Adrenal gland (tissue), 19 donors: ENCODE data around the gene KCNIP3. TPM values are rescaled to one million over a fixed set of nuclear protein-coding genes. Genes with fewer than 3 reads are reported as not detected.

Experiments used
- DNase-seq, 7 donors: peaks; one replicate each; pipeline ENCODE4 v3.0.0-alpha.2; 2019 to 2020
- H3K27ac ChIP-seq, 5 donors: fragments of 200-600 bp; sonication (generic) in 4 of 5; 1 replicate in 3 of 5; 2 replicates in 2 of 5; pipeline versions ENCODE4 v1.5.1 to v1.8.0; 2016 to 2020; ENCODE audit warnings: mild to moderate bottlenecking in 1 of 5
- H3K27me3 ChIP-seq: fragments of 200-600 bp; 2 replicates; pipeline ENCODE4 v1.8.0; 2021
- H3K36me3 ChIP-seq, 2 donors: fragments of 200-600 bp; replicated peaks in 1 of 2; 1 replicate in 1 of 2; 2 replicates in 1 of 2; pipeline versions ENCODE4 v1.5.1 to v1.8.0; 2018 to 2022
- H3K4me1 ChIP-seq, 2 donors: fragments of 200-600 bp; replicated peaks in 1 of 2; 1 replicate in 1 of 2; 2 replicates in 1 of 2; pipeline versions ENCODE4 v1.5.1 to v1.8.0; 2018 to 2021
- H3K4me3 ChIP-seq, 4 donors: fragments of 200-600 bp; sonication (generic) in 3 of 4; one replicate each; pipeline ENCODE4 v1.5.1; 2016 to 2018
- H3K9me3 ChIP-seq, 3 donors: fragments of 200-600 bp; sonication (generic) in 1 of 3; replicated peaks in 1 of 3; 1 replicate in 2 of 3; 2 replicates in 1 of 3; pipeline versions ENCODE4 v1.5.1 to v1.8.0; 2016 to 2021
- CTCF ChIP-seq, 6 experiments: fragments of 450-650 bp in 4 of 6; fragments of 200-600 bp in 2 of 6; sonication (generic) in 1 of 6; IDR thresholded peaks; 1 replicate in 5 of 6; 2 replicates in 1 of 6; pipeline versions ENCODE4 v1.5.1 to v1.8.0; 2016 to 2021; ENCODE audit warnings: antibody characterized with exemption in 6 of 6, mild to moderate bottlenecking in 2 of 6, moderate library complexity in 1 of 6
- POLR2A ChIP-seq, 2 donors: fragments of 450-650 bp; IDR thresholded peaks; one replicate each; pipeline ENCODE4 v1.6.1; 2017; ENCODE audit warnings: antibody characterized with exemption in 2 of 2, mild to moderate bottlenecking in 2 of 2, moderate library complexity in 1 of 2
- WGBS, 4 donors: extraction: QIAGEN DNeasy Blood & Tissue Kit in 2 of 4; methylation state at CpG; one replicate each; pipeline versions ENCODE4 v1.1.5 to v1.1.7; 2013 to 2017; 5-methylcytosine and 5-hydroxymethylcytosine counted together
- intact Hi-C, 2 donors: fragments of 100-400 bp; cut with DNase I; formaldehyde crosslinking; loops; one replicate each; pipeline versions ENCODE4 v1.14.1 to v1.15.0; 2022 to 2023
- long read RNA-seq, 10 donors: library from polyadenylated mRNA in 3 of 10; unstranded in 2 of 10; stranded (forward) in 1 of 10; transcript quantifications; one replicate each; pipeline ENCODE4 v2.0.0 and lab custom pipeline, GENCODE V29; 2021 to 2026
- polyA plus RNA-seq, 3 donors: library from polyadenylated mRNA; stranded (reverse); fragments of 200-250 nt in 2 of 3; fragments of 350-450 nt in 1 of 3; fragmentation: Illumina TruSeq in 1 of 3; extraction: RNeasy Lipid Tissue Mini Kit (QIAGEN cat#74804) in 1 of 3; gene quantifications; one replicate each; pipeline ENCODE4 v1.2.3, GENCODE V29; 2013 to 2014
- total RNA-seq, 9 donors: library from RNA; depleted of rRNA in 4 of 9; stranded (reverse); fragments of >200 nt in 4 of 9; fragments of 120-200 nt in 1 of 9; fragmentation: NEBNext Ultra II Directional in 1 of 9; extraction: Animal tissue kit (Norgen Biotek cat#: 25700) in 1 of 9; gene quantifications; one replicate each; pipeline versions ENCODE4 v1.1.0 to v1.2.4, GENCODE V29; 2013 to 2023
- donor health status: healthy with polysubstance abuse.
- donor health status: Bipolar disorder and iron deficiency.
- donor health status: DM: yes; HTN: yes; CAD: no.
- donor health status: DM: no; HTN: no; CAD: no.
- donor health status: DM: no; HTN: no; CAD: no.
- donor health status: DM: yes; HTN: yes; CAD: no.

KCNIP3 gene
- total RNA-seq: 1 to 10 TPM in 7 of 9 donors, under 1 TPM in 2; 0.54 to 6.3 (median 1.6) TPM
- 1 to 10 TPM in 2 of 3 donors, under 1 TPM in 1; 0.79 to 3.9 (median 3.2) TPM for polyA plus RNA-seq
- long read RNA-seq, donor 1: 0 reads
- long read RNA-seq, donor 2: 0 reads
- long read RNA-seq, donor 3: 0 reads
- long read RNA-seq, donor 4: 0 reads
- long read RNA-seq, donor 5, partial matches to known transcripts: 0 of 1 reads
- long read RNA-seq, donor 5, other reads (novel, unspliced or antisense): 0 of 1 reads
- long read RNA-seq, donor 6: 0 reads
- long read RNA-seq, donor 7: 0 reads
- long read RNA-seq, donor 8, partial matches to known transcripts: 0 of 1 reads
- long read RNA-seq, donor 8, other reads (novel, unspliced or antisense): 0 of 1 reads
- long read RNA-seq, donor 9: 0 reads
- long read RNA-seq, donor 10: 0 reads

GRCh38 chr2:95296880-95297487, at the start of gene KCNIP3:
TSS of gene KCNIP3 (plus strand) at chr2:95297347. CDS start at chr2:95297439, 92 bp downstream.
- DNase-seq: no peak
- WGBS, 4 donors: 5 to 10% (median 8%) methylated on average over 11 to 13 of the region's 13 CpGs
- Histone ChIP-seq H3K36me3 (no peaks in the 10 kb centered on the region), H3K27ac (no peak within 1 kb of the TSS), H3K4me1 (no peaks in the 10 kb centered on the region), H3K27me3 (no peaks in the 10 kb centered on the region), H3K9me3 (no peaks in the 10 kb centered on the region), H3K4me3 (no peak within 1 kb of the TSS)
- intact Hi-C loops: no loop called here
- TF ChIP-seq CTCF (IDR thresholded peaks at IDR 0.05): no peak
- TF ChIP-seq POLR2A (IDR thresholded peaks at IDR 0.05): no peak

- Histone ChIP-seq H3K27me3 (no peaks in the 10 kb centered on the region), H3K4me3 (no peak overlapping the region), H3K36me3 (no peaks in the 10 kb centered on the region), H3K9me3 (no peaks in the 10 kb centered on the region), H3K4me1 (no peaks in the 10 kb centered on the region), H3K27ac (no peak overlapping the region)
- DNase-seq: no peak
- intact Hi-C loops: no loop called here
- 54 to 72% (median 68%) methylated on average over 2 of the region's 2 CpGs for WGBS, 4 donors
- TF ChIP-seq POLR2A (IDR thresholded peaks at IDR 0.05) (no peak), CTCF (IDR thresholded peaks at IDR 0.05) (no peak)
Measured at GRCh38 chr2:95258271-95258670, 38.9 kb upstream of the KCNIP3 start.

- H3K36me3 ChIP-seq: no peaks in the 10 kb centered on the region
- no peaks in the 10 kb centered on the region for H3K4me1 ChIP-seq
- intact Hi-C loops: no loop called here
- DNase-seq: peak in 3 of 7 donors; percentile 21 to 44 (median 27)
- H3K27ac ChIP-seq: no peak overlapping the region
- no peak overlapping the region for H3K4me3 ChIP-seq
- no peaks in the 10 kb centered on the region for H3K9me3 ChIP-seq
- no peaks in the 10 kb centered on the region for H3K27me3 ChIP-seq
- TF ChIP-seq CTCF (IDR thresholded peaks at IDR 0.05) (no peak), POLR2A (IDR thresholded peaks at IDR 0.05) (no peak)
- WGBS, 4 donors: 75 to 88% (median 79%) methylated on average over 8 of the region's 8 CpGs
Measured at GRCh38 chr2:95260028-95261023, 36.8 kb upstream of the KCNIP3 start.

- no peaks in the 10 kb centered on the region for H3K36me3 ChIP-seq
- DNase-seq: peak in 1 of 7 donors; percentile 30
- H3K27me3 ChIP-seq: no peaks in the 10 kb centered on the region
- H3K4me1 ChIP-seq: no peaks in the 10 kb centered on the region
- no peak overlapping the region for H3K27ac ChIP-seq
- no peaks in the 10 kb centered on the region for H3K9me3 ChIP-seq
- no peak for TF ChIP-seq CTCF (IDR thresholded peaks at IDR 0.05)
- no peak for TF ChIP-seq POLR2A (IDR thresholded peaks at IDR 0.05)
- no peak overlapping the region for H3K4me3 ChIP-seq
- intact Hi-C loops: no loop called here
- WGBS, 4 donors: 53 to 64% (median 59%) methylated on average over 6 of the region's 6 CpGs
Measured at GRCh38 chr2:95261602-95262001, 35.5 kb upstream of the KCNIP3 start.
